Measurements from ENCODE around the gene CNTNAP2. TPM values are rescaled to one million over a fixed set of nuclear protein-coding genes. Genes with fewer than 3 reads are reported as not detected.

Gene CNTNAP2
- total and polyA plus RNA-seq, 4 experiments from 2014 or later = 0.19 to 0.50 (median 0.20) TPM; not detected in 1

GRCh38 chr7:148021507-148022045, 1905.0 kb downstream of the CNTNAP2 start:
- no peaks in the 10 kb centered on the region for H3K9me3 ChIP-seq (ENCODE audit: control insufficient read depth in 1 of 2, low read length in 2 of 2)
- Mint-ChIP-seq H3K9me3 (peaks cover 0 to 4% (median 0%) of the 10 kb centered on the region in 8 donors), H3K27me3 (no peaks in the 10 kb centered on the region), H3K4me1 (no peaks in the 10 kb centered on the region), H3K27ac (no peak overlapping the region), H3K4me3 (no peak overlapping the region), H3K36me3 (no peaks in the 10 kb centered on the region)
- H3K4me3 ChIP-seq (ENCODE audit: low read length in 2 of 2) = no peak overlapping the region
- ChIA-PET POLR2A (ENCODE audit: partially characterized antibody) (no interaction called here), CTCF (ENCODE audit: partially characterized antibody) (no interaction called here)
- no peak overlapping the region for H3K27ac ChIP-seq (ENCODE audit: low read depth, low read length)
- DNase-seq = no peak
- no peaks in the 10 kb centered on the region for H3K4me1 ChIP-seq (ENCODE audit: insufficient read depth, low read length)
- no peaks in the 10 kb centered on the region for H3K27me3 ChIP-seq (ENCODE audit: insufficient read depth, low read length)
- no peaks in the 10 kb centered on the region for H3K36me3 ChIP-seq (ENCODE audit: insufficient read depth, low read length)
- intact Hi-C loops (cut with micrococcal nuclease) = no loop called here

DNA sequence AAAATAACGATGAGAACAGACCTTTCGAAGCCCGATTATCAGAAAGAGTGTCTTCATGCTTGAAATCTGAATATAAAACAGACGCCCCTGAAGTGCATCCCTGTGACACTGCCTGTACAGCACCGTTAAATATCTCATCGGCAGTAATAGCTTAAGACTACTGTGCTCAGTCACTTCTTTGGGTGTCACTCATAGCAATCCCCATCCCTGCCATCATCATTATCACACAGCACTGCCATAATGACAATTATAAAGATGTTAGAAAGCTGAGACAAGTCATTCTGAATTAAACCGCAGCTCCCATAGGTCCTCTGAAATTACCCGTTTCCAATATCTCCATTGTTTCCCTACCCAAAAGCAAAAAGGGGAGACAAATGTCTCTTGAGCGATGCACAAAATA, 1906.2 kb downstream of the CNTNAP2 start:
- DNase-seq = no peak
- CTCF ChIA-PET (ENCODE audit: partially characterized antibody) = no interaction called here
- POLR2A ChIA-PET (ENCODE audit: partially characterized antibody) = no interaction called here
- Mint-ChIP-seq H3K9me3 (peaks cover 0 to 4% (median 0%) of the 10 kb centered on the region in 8 donors), H3K4me1 (no peaks in the 10 kb centered on the region), H3K27ac (no peak overlapping the region), H3K36me3 (no peaks in the 10 kb centered on the region), H3K27me3 (no peaks in the 10 kb centered on the region), H3K4me3 (no peak overlapping the region)
- Histone ChIP-seq H3K4me3 (ENCODE audit: low read length in 2 of 2) (no peak overlapping the region), H3K27me3 (ENCODE audit: insufficient read depth, low read length) (no peaks in the 10 kb centered on the region), H3K4me1 (ENCODE audit: insufficient read depth, low read length) (no peaks in the 10 kb centered on the region), H3K36me3 (ENCODE audit: insufficient read depth, low read length) (no peaks in the 10 kb centered on the region), H3K9me3 (ENCODE audit: control insufficient read depth in 1 of 2, low read length in 2 of 2) (no peaks in the 10 kb centered on the region), H3K27ac (ENCODE audit: low read depth, low read length) (no peak overlapping the region)
- intact Hi-C loops (cut with micrococcal nuclease) = no loop called here

GRCh38 chr7:148026713-148027112, 1910.1 kb downstream of the CNTNAP2 start:
- Mint-ChIP-seq H3K9me3 (peaks cover 0 to 4% (median 0%) of the 10 kb centered on the region in 8 donors), H3K4me1 (no peaks in the 10 kb centered on the region), H3K27me3 (no peaks in the 10 kb centered on the region), H3K4me3 (no peak overlapping the region), H3K27ac (no peak overlapping the region), H3K36me3 (no peaks in the 10 kb centered on the region)
- no peaks in the 10 kb centered on the region for H3K4me1 ChIP-seq (ENCODE audit: insufficient read depth, low read length)
- no peak for DNase-seq
- ChIA-PET POLR2A (ENCODE audit: partially characterized antibody) (no interaction called here), CTCF (ENCODE audit: partially characterized antibody) (no interaction called here)
- intact Hi-C loops (cut with micrococcal nuclease) = no loop called here
- H3K27ac ChIP-seq (ENCODE audit: low read depth, low read length) = no peak overlapping the region
- H3K27me3 ChIP-seq (ENCODE audit: insufficient read depth, low read length) = no peaks in the 10 kb centered on the region
- no peaks in the 10 kb centered on the region for H3K36me3 ChIP-seq (ENCODE audit: insufficient read depth, low read length)
- no peaks in the 10 kb centered on the region for H3K9me3 ChIP-seq (ENCODE audit: control insufficient read depth in 1 of 2, low read length in 2 of 2)
- no peak overlapping the region for H3K4me3 ChIP-seq (ENCODE audit: low read length in 2 of 2)

- ChIA-PET POLR2A (ENCODE audit: partially characterized antibody) (no interaction called here), CTCF (ENCODE audit: partially characterized antibody) (no interaction called here)
- Histone ChIP-seq H3K27me3 (ENCODE audit: insufficient read depth, low read length) (no peaks in the 10 kb centered on the region), H3K36me3 (ENCODE audit: insufficient read depth, low read length) (no peaks in the 10 kb centered on the region), H3K27ac (ENCODE audit: low read depth, low read length) (no peak overlapping the region), H3K4me1 (ENCODE audit: insufficient read depth, low read length) (no peaks in the 10 kb centered on the region), H3K4me3 (ENCODE audit: low read length in 2 of 2) (no peak overlapping the region), H3K9me3 (ENCODE audit: control insufficient read depth in 1 of 2, low read length in 2 of 2) (no peaks in the 10 kb centered on the region)
- no peaks in the 10 kb centered on the region for H3K4me1 Mint-ChIP-seq
- intact Hi-C loops (cut with micrococcal nuclease) = no loop called here
- no peak overlapping the region for H3K27ac Mint-ChIP-seq
- DNase-seq = no peak
- H3K4me3 Mint-ChIP-seq = no peak overlapping the region
- H3K9me3 Mint-ChIP-seq = peaks cover 0 to 4% (median 0%) of the 10 kb centered on the region in 8 donors
- H3K36me3 Mint-ChIP-seq = no peaks in the 10 kb centered on the region
- H3K27me3 Mint-ChIP-seq = no peaks in the 10 kb centered on the region
Measured at GRCh38 chr7:148028165-148028564, 1911.6 kb downstream of the CNTNAP2 start.

GRCh38 chr7:148031019-148031418, 1914.4 kb downstream of the CNTNAP2 start:
- DNase-seq = no peak
- ChIA-PET POLR2A (ENCODE audit: partially characterized antibody) (no interaction called here), CTCF (ENCODE audit: partially characterized antibody) (no interaction called here)
- Mint-ChIP-seq H3K27me3 (no peaks in the 10 kb centered on the region), H3K9me3 (peaks cover 0 to 2% (median 0%) of the 10 kb centered on the region in 8 donors), H3K36me3 (no peaks in the 10 kb centered on the region), H3K4me3 (no peak overlapping the region), H3K27ac (no peak overlapping the region), H3K4me1 (no peaks in the 10 kb centered on the region)
- Histone ChIP-seq H3K36me3 (ENCODE audit: insufficient read depth, low read length) (no peaks in the 10 kb centered on the region), H3K4me3 (ENCODE audit: low read length in 2 of 2) (no peak overlapping the region), H3K4me1 (ENCODE audit: insufficient read depth, low read length) (no peaks in the 10 kb centered on the region), H3K27me3 (ENCODE audit: insufficient read depth, low read length) (no peaks in the 10 kb centered on the region), H3K27ac (ENCODE audit: low read depth, low read length) (no peak overlapping the region), H3K9me3 (ENCODE audit: control insufficient read depth in 1 of 2, low read length in 2 of 2) (no peaks in the 10 kb centered on the region)
- intact Hi-C loops (cut with micrococcal nuclease) = no loop called here

DNA sequence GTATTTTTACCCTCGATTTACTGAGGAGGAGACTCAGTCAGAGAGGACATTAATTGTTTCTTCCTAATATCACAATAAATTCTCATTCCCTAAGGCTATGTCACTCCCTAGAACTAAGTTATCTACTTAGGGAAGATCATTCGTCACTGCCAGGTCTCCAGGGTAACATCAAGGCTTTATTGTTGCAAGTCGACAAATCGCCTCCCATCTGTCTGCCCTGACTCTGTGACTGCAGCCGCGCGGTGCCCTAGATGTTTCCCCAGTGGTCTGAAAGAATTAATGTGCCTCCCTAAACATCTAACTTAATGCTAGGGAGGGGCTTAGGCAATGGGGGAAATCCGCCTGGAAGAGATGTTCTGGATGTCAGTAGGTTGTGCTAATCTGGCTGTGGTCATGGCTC, 1915.2 kb downstream of the CNTNAP2 start:
- intact Hi-C loops (cut with micrococcal nuclease) = no loop called here
- DNase-seq = no peak
- Histone ChIP-seq H3K27me3 (ENCODE audit: insufficient read depth, low read length) (no peaks in the 10 kb centered on the region), H3K36me3 (ENCODE audit: insufficient read depth, low read length) (no peaks in the 10 kb centered on the region), H3K4me1 (ENCODE audit: insufficient read depth, low read length) (no peaks in the 10 kb centered on the region), H3K4me3 (ENCODE audit: low read length in 2 of 2) (no peak overlapping the region), H3K9me3 (ENCODE audit: control insufficient read depth in 1 of 2, low read length in 2 of 2) (no peaks in the 10 kb centered on the region), H3K27ac (ENCODE audit: low read depth, low read length) (no peak overlapping the region)
- Mint-ChIP-seq H3K9me3 (peaks cover 0 to 2% (median 0%) of the 10 kb centered on the region in 8 donors), H3K4me1 (no peaks in the 10 kb centered on the region), H3K27ac (no peak overlapping the region), H3K4me3 (no peak overlapping the region), H3K36me3 (no peaks in the 10 kb centered on the region), H3K27me3 (no peaks in the 10 kb centered on the region)
- ChIA-PET POLR2A (ENCODE audit: partially characterized antibody) (no interaction called here), CTCF (ENCODE audit: partially characterized antibody) (no interaction called here)

GRCh38 chr7:148035950-148036349, 1919.3 kb downstream of the CNTNAP2 start:
- Mint-ChIP-seq H3K36me3 (no peaks in the 10 kb centered on the region), H3K4me1 (no peaks in the 10 kb centered on the region), H3K4me3 (no peak overlapping the region), H3K27me3 (no peaks in the 10 kb centered on the region), H3K9me3 (no peaks in the 10 kb centered on the region), H3K27ac (no peak overlapping the region)
- CTCF ChIA-PET (ENCODE audit: partially characterized antibody) = no interaction called here
- H3K4me3 ChIP-seq (ENCODE audit: low read length in 2 of 2) = no peak overlapping the region
- intact Hi-C loops (cut with micrococcal nuclease) = no loop called here
- H3K27ac ChIP-seq (ENCODE audit: low read depth, low read length) = no peak overlapping the region
- H3K27me3 ChIP-seq (ENCODE audit: insufficient read depth, low read length) = no peaks in the 10 kb centered on the region
- no peaks in the 10 kb centered on the region for H3K36me3 ChIP-seq (ENCODE audit: insufficient read depth, low read length)
- no peak for DNase-seq
- POLR2A ChIA-PET (ENCODE audit: partially characterized antibody) = no interaction called here
- H3K4me1 ChIP-seq (ENCODE audit: insufficient read depth, low read length) = no peaks in the 10 kb centered on the region
- H3K9me3 ChIP-seq (ENCODE audit: control insufficient read depth in 1 of 2, low read length in 2 of 2) = no peaks in the 10 kb centered on the region

- DNase-seq = no peak
- ChIA-PET CTCF (ENCODE audit: partially characterized antibody) (no interaction called here), POLR2A (ENCODE audit: partially characterized antibody) (no interaction called here)
- Mint-ChIP-seq H3K9me3 (no peaks in the 10 kb centered on the region), H3K27me3 (no peaks in the 10 kb centered on the region), H3K4me1 (no peaks in the 10 kb centered on the region), H3K27ac (no peak overlapping the region), H3K36me3 (no peaks in the 10 kb centered on the region), H3K4me3 (no peak overlapping the region)
- H3K9me3 ChIP-seq (ENCODE audit: control insufficient read depth in 1 of 2, low read length in 2 of 2) = no peaks in the 10 kb centered on the region
- no peaks in the 10 kb centered on the region for H3K4me1 ChIP-seq (ENCODE audit: insufficient read depth, low read length)
- H3K27me3 ChIP-seq (ENCODE audit: insufficient read depth, low read length) = no peaks in the 10 kb centered on the region
- no peak overlapping the region for H3K27ac ChIP-seq (ENCODE audit: low read depth, low read length)
- H3K4me3 ChIP-seq (ENCODE audit: low read length in 2 of 2) = no peak overlapping the region
- intact Hi-C loops (cut with micrococcal nuclease) = no loop called here
- H3K36me3 ChIP-seq (ENCODE audit: insufficient read depth, low read length) = no peaks in the 10 kb centered on the region
Measured at GRCh38 chr7:148037044-148037443, 1920.4 kb downstream of the CNTNAP2 start.
